GM18511 (cell line): Measurements from ENCODE around the gene DENND2A.
A peak's percentile ranks its signal among the peaks of the same experiment; 100 is the strongest.
"Not testable (repeated sequence)": the region's sequence is repeated elsewhere in the genome, so short reads cannot be mapped to it uniquely, and the experiment has no call there.

ENCODE experiments used
- ATAC-seq: cut with Tn5 transposase; IDR thresholded peaks from one replicate; pipeline ENCODE4 v1.9.1; 2021; ENCODE audit warnings: mild to moderate bottlenecking, moderate library complexity; ENCODE audit not compliant: unreplicated experiment

The DENND2A gene

GRCh38 chr7:140674356-140674800 lies 33.8 kb upstream of the DENND2A start:
- peak; percentile 28 for ATAC-seq

- ATAC-seq, result no peak
These were observed 33.2 kb upstream of the DENND2A start for GRCh38 chr7:140673774-140674155.

- ATAC-seq, result peak; percentile 49
These were observed 32.6 kb upstream of the DENND2A start for GRCh38 chr7:140673063-140673773.

DNA sequence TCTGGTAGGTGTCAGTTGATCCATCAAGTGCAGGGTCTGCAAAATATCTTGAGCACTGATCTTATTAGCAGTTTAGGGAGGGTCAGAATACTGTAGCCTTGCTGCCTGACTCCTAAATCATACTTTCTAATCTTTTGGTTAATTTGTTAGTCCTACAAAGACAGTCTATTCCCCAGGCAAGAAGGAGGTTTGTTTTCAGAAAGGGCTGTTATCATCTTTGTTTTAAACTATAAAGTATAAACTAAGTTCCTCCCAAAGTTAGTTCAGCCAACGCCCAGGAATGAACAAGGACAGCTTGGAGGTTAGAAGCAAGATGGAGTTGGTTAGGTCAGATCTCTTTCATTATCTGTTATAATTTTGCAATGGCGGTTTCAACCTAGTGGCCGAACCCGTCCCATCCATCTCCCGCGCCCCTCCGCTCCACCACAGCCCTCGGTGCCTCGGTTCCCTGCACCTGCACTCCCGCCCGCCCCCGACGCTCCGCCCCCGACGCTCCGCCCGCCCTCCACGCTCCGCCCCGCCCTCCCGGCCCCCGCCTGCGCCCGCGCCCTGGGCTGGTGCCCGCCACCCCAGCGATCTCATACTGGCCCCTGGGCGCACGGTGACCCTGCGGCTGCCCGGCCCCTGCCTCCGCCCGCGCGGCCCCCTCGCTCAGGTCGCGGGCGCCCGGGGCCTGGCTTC lies 31.9 kb upstream of the DENND2A start, which contains the start of gene ADCK2:
TSS of gene ADCK2 (plus strand) at position 564 of the 681 bp plus-strand sequence. CDS start 386 bp downstream, outside the sequence.
- peak; percentile 65 for ATAC-seq

- no peak for ATAC-seq
These were observed 31.4 kb upstream of the DENND2A start for GRCh38 chr7:140671966-140672365.

- no peak for ATAC-seq
These were observed 29.8 kb upstream of the DENND2A start for GRCh38 chr7:140670343-140670935.

- ATAC-seq, result not testable (repeated sequence)
These were observed 29.2 kb upstream of the DENND2A start for GRCh38 chr7:140669862-140670261.

DNA sequence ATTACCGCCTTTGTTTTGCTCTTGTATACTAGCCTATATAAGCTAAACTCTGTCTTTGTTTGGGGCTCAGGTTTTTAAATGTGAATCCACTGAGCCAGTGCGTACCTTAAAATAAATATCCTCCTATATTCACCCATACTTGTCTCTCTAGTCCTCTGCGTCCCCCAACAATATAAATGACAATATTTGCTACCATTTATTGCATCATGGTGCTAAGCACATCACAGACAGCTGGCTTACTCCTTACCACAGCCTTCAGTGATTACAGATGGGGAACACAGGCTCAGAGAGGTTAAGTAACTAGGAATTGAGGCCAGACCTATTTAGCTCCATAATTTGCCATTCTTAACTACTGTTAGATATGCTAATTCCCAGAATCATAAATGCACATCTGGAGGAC lies 28.7 kb upstream of the DENND2A start:
- ATAC-seq, result no peak

DNA sequence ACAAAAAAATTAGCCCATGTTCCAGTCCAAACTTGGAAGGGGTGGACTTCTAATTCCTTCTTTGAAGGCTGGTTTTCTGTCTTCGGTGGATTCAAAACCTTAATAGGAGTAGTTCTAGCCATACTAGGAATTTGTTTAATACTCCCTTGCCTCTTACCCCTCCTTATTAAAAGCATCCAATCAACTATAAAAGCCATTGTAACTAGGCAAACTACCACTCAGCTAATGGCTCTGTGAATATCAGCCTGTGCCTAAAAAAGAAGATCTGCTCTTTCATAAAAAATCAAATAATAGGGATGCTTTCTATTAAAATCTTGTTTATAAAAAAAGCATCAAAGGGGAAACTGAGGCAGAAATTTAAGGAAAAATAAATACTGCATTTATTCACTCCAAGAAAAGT lies 28.0 kb upstream of the DENND2A start:
- ATAC-seq, result no peak

DNA sequence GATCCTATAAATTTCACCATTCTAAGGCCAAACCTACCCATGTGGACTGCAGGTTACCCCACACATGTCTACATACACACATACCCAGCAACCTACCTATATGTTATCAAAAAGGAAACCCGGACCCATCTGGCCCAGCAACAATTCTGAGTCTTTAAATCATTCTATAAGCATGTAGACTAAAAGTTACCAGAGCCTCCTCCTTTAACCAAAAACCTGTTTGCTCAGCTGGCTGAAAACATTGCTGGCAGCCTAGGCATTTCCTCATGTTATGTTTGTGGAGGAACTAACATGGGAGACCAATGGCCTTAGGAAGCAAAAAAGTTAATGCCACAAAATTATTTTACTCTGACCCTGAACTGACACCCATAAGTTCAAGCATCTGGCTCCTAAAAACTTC lies 26.9 kb upstream of the DENND2A start:
- ATAC-seq, result no peak

- ATAC-seq, result not testable (repeated sequence)
These were observed 22.3 kb upstream of the DENND2A start for GRCh38 chr7:140662938-140663337.

DNA sequence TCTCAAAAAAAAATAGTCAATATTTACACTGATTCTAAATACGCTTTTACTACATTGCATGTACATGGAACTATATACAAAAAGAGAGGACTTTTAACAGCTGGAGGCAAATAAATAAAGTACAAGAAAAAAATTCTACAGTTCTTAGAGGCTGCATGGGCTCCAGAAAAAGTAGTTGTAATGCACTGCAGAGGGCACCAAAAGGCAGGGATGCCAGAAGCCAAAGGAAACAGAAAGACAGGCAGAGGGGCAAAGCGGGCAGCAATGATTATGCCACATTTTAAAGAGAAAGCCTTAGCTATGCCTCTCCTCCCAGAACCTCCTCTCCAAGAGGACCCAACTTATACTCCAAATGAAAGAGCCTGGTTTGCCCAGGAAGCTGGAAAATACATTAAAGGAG lies 20.5 kb upstream of the DENND2A start:
- ATAC-seq, result no peak

DNA sequence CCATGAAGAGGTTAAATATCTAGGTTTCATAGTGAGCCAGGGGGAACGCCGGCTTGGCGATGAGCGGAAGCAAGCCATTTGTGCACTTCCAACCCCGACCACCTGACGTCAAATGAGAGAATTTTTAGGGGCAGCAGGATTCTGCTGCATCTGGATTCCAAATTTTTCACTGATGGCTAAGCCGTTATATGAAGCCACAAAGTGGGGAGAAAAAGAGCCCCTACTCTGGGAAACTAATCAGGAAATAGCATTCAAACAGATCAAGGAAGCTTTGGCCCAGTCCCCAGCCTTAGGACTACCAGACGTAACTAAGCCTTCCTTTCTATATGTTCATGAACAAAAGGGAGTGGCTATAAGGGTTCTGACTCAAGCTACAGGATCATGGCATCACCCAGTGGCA lies 19.2 kb upstream of the DENND2A start:
- no peak for ATAC-seq

- no peak for ATAC-seq
These were observed 17.3 kb upstream of the DENND2A start for GRCh38 chr7:140657891-140658290.

GRCh38 chr7:140656548-140657515 lies 16.2 kb upstream of the DENND2A start:
- peak; percentile 93 for ATAC-seq

GRCh38 chr7:140655511-140656408 lies 15.1 kb upstream of the DENND2A start:
- ATAC-seq, result no peak

DNA sequence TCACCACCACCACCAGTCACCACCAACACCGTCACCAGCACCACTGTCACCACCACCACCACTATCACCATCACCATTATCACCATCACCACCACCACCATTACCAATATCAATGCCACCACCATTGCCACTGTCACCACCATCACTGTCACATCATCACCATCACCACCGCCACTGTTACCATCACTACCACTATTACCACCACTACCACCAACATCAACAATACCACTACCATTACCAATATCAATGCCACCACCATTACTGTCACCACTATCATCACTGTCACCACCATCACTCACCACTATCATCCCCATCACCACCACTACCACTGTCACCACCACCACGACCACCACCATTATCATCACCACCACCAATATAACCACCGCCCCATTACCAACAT lies 14.0 kb upstream of the DENND2A start:
- no peak for ATAC-seq

DNA sequence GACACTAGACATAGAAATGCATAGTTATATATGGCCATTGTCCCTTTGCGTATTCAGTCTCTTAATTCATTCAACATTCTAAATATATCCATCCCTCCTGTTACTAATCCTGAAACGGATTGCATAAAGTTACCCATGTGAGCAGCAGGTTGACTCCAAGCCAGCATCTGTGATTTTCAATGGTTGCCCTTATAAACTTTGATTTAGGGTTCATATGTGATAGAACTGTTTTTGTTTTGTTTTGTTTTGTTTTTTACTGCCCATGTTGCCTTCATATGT lies 13.4 kb upstream of the DENND2A start:
- no peak for ATAC-seq

DNA sequence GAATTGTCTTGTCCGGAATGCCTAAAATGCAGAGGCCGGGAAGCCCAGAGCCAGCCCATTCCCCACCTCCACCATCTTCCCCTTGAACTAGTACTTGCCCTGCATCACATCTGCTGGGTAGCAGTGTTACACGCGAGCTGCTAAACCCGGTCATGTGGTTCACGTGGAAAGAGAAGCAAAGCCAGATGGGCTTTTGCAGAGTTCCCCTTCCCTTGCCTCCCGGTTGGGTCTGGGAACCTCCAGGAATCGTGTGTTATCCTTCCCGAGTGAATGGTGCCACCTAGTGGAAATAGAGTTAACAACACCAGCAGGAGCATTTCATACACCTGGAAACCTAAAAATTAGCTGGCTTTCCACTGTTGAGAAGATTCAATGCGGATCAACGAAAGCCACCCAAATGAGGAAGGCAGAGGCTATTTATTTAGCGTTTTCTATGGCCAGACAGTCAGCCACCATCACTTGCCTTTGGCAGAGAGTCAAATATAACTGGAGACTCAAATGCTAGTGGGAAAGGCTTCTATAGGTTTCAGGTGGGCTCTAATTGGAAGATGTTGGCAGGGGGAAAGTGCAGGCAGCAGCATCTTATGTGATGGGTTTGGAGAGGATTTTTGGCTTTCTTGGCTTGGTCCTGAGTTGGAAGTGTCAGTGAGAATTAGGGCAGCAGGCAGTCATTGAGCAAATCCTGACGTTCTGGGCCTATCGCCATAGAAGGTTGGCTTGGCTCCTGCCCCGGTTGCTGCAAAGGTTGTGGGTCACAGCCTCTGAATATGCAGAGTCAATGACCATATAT lies 12.9 kb upstream of the DENND2A start:
- ATAC-seq, result no peak
